Posterior vena cava (tissue), 2 donors: ENCODE results near the gene TMED10. TPM values are rescaled to one million over a fixed set of nuclear protein-coding genes. Genes with fewer than 3 reads are reported as not detected.

Experiments used
- DNase-seq: peaks from one replicate; pipeline ENCODE4 v3.0.0-alpha.2; 2020; ENCODE audit warnings: low spot score
- intact Hi-C, 2 donors: fragments of 100-400 bp; cut with DNase I; formaldehyde crosslinking; loops; one replicate each; pipeline versions ENCODE4 v1.14.1 to v1.14.2; 2022 to 2023
- long read RNA-seq, 2 donors: library from polyadenylated mRNA; unstranded; transcript quantifications; one replicate each; pipeline ENCODE4 v2.0.0, GENCODE V29; 2020 to 2021
- total RNA-seq, 2 donors: library from RNA; stranded (reverse); fragmentation: NEBNext Ultra II Directional; extraction: Animal tissue kit (Norgen Biotek cat#: 25700); gene quantifications; one replicate each; pipeline ENCODE4 v1.2.1, GENCODE V29; 2021
- donor health status: DM: yes; HTN: yes; CAD: no.
- donor health status: DM: yes; HTN: yes; CAD: no.

Gene TMED10
- total RNA-seq: 100 to 1,000 TPM; 259 to 311 TPM
- long read RNA-seq, donor 1, full-length matches to known transcripts: 89 of 107 reads
- long read RNA-seq, donor 1, partial matches to known transcripts: 2 of 107 reads
- long read RNA-seq, donor 1, other reads (novel, unspliced or antisense): 16 of 107 reads
- long read RNA-seq, donor 2, full-length matches to known transcripts: 486 of 522 reads
- long read RNA-seq, donor 2, partial matches to known transcripts: 1 of 522 reads
- long read RNA-seq, donor 2, other reads (novel, unspliced or antisense): 35 of 522 reads

- DNase-seq: peak; percentile 97
- intact Hi-C loops: no loop called here
Measured at GRCh38 chr14:75176142-75176820, at the start of gene TMED10. Gene TMED10 (minus strand): TSS chr14:75176612. CDS start chr14:75176579, 33 bp downstream.

GRCh38 chr14:75224561-75224960, 48.1 kb upstream of the TMED10 start:
- intact Hi-C loops: no loop called here
- no peak for DNase-seq

GRCh38 chr14:75223664-75224154, 47.3 kb upstream of the TMED10 start:
- intact Hi-C loops: no loop called here
- no peak for DNase-seq

- DNase-seq: peak; percentile 83
- intact Hi-C loops: no loop called here
Measured at GRCh38 chr14:75222208-75222701, 45.8 kb upstream of the TMED10 start.

GRCh38 chr14:75221797-75222196, 45.4 kb upstream of the TMED10 start:
- intact Hi-C loops: no loop called here
- no peak for DNase-seq

- intact Hi-C loops: no loop called here
- DNase-seq: no peak
Measured at GRCh38 chr14:75220156-75220555, 43.7 kb upstream of the TMED10 start.

- intact Hi-C loops: no loop called here
- no peak for DNase-seq
Measured at GRCh38 chr14:75217508-75218206, 41.2 kb upstream of the TMED10 start.

- intact Hi-C loops: no loop called here
- DNase-seq: no peak
Measured at GRCh38 chr14:75216427-75217006, 40.1 kb upstream of the TMED10 start.

- intact Hi-C loops: no loop called here
- DNase-seq: no peak
Measured at GRCh38 chr14:75215520-75215919, 39.1 kb upstream of the TMED10 start.

GRCh38 chr14:75214558-75214957, 38.1 kb upstream of the TMED10 start:
- intact Hi-C loops: no loop called here
- no peak for DNase-seq

GRCh38 chr14:75213172-75213571, 36.8 kb upstream of the TMED10 start:
- intact Hi-C loops: no loop called here
- no peak for DNase-seq

GRCh38 chr14:75208843-75209242, 32.4 kb upstream of the TMED10 start:
- intact Hi-C loops: no loop called here
- no peak for DNase-seq

- no peak for DNase-seq
- intact Hi-C loops: no loop called here
Measured at GRCh38 chr14:75206190-75206589, 29.8 kb upstream of the TMED10 start.

GRCh38 chr14:75205591-75205990, 29.2 kb upstream of the TMED10 start:
- intact Hi-C loops: no loop called here
- DNase-seq: no peak

GRCh38 chr14:75204116-75204515, 27.7 kb upstream of the TMED10 start:
- peak; percentile 3 for DNase-seq
- intact Hi-C loops: no loop called here

GRCh38 chr14:75202657-75203056, 26.2 kb upstream of the TMED10 start:
- no peak for DNase-seq
- intact Hi-C loops: no loop called here

GRCh38 chr14:75201087-75201486, 24.7 kb upstream of the TMED10 start:
- intact Hi-C loops: no loop called here
- DNase-seq: peak; percentile 15

GRCh38 chr14:75200451-75200850, 24.0 kb upstream of the TMED10 start:
- intact Hi-C loops: no loop called here

GRCh38 chr14:75198291-75198933, 22.0 kb upstream of the TMED10 start:
- intact Hi-C loops: no loop called here
- DNase-seq: no peak

More at GRCh38 chr14:75200451-75200850, 24.0 kb upstream of the TMED10 start:
- no peak for DNase-seq
